Naive thymus-derived CD4-positive, alpha-beta T cell (primary cell): ENCODE data around the gene DPYSL4. TPM values are rescaled to one million over a fixed set of nuclear protein-coding genes. Genes with fewer than 3 reads are reported as not detected.

Experiments
- ATAC-seq: fragments of 150-1000 bp; cut with Tn5 transposase; 2 replicates; pipeline ENCODE4 v1.10.0; 2021; ENCODE audit warnings: mild to moderate bottlenecking, moderate library complexity
- CTCF ChIA-PET: fragments of 350-600 bp; sonication (Branson Sonifier 250); formaldehyde crosslinking; loops from one replicate; lab custom pipeline; 2021; ENCODE audit warnings: antibody characterized with exemption; lab: Charles Lee
- POLR2A ChIA-PET: fragments of 350-600 bp; sonication (Branson Sonifier 250); formaldehyde crosslinking; loops from one replicate; lab custom pipeline; 2021; ENCODE audit warnings: antibody characterized with exemption, inconsistent platforms; lab: Charles Lee
- DNase-seq, 9 donors: peaks; one replicate each; pipeline versions ENCODE4 v3.0.0 to v3.0.0-alpha.2; 2020 to 2022; ENCODE audit warnings: mixed read lengths in 1 of 9
- H3K27ac ChIP-seq: one replicate; pipeline ENCODE4 v1.7.0; 2013; ENCODE audit warnings: mild to moderate bottlenecking, low read depth, low read length, moderate library complexity
- H3K27me3 ChIP-seq, 2 donors: one replicate each; pipeline ENCODE4 v1.7.0; 2013; ENCODE audit warnings: low read length in 2 of 2, mild to moderate bottlenecking in 2 of 2, moderate library complexity in 2 of 2; ENCODE audit not compliant: control insufficient read depth in 2 of 2, insufficient read depth in 2 of 2
- H3K36me3 ChIP-seq, 3 experiments: 1 replicate in 2 of 3; 2 replicates in 1 of 3; pipeline ENCODE4 v1.7.0; 2013; ENCODE audit warnings: low read length in 3 of 3, mild to moderate bottlenecking in 3 of 3, moderate library complexity in 1 of 3; ENCODE audit not compliant: insufficient read depth in 3 of 3, control insufficient read depth in 2 of 3
- H3K4me1 ChIP-seq, 2 donors: one replicate each; pipeline ENCODE4 v1.7.0; 2013; ENCODE audit warnings: low read length in 2 of 2, mild to moderate bottlenecking in 2 of 2, moderate library complexity in 1 of 2; ENCODE audit not compliant: control insufficient read depth in 2 of 2, insufficient read depth in 2 of 2
- H3K4me3 ChIP-seq: 2 replicates; pipeline ENCODE4 v1.7.0; 2013; ENCODE audit warnings: mild to moderate bottlenecking, low read length
- H3K9me3 ChIP-seq, 3 experiments: 1 replicate in 2 of 3; 2 replicates in 1 of 3; pipeline ENCODE4 v1.7.0; 2013; ENCODE audit warnings: low read length in 3 of 3; ENCODE audit not compliant: control insufficient read depth in 2 of 3
- H3K27ac Mint-ChIP-seq, 9 donors: one replicate each; pipeline ENCODE4 v1.8.0; 2020 to 2022; ENCODE audit warnings: mixed read lengths in 9 of 9, mild to moderate bottlenecking in 8 of 9, moderate library complexity in 5 of 9, inconsistent platforms in 2 of 9
- H3K27me3 Mint-ChIP-seq, 5 donors: one replicate each; pipeline ENCODE4 v1.8.0; 2021 to 2022; ENCODE audit warnings: mixed read lengths in 5 of 5, mild to moderate bottlenecking in 1 of 5
- H3K36me3 Mint-ChIP-seq, 5 donors: one replicate each; pipeline ENCODE4 v1.8.0; 2020 to 2022; ENCODE audit warnings: mixed read lengths in 5 of 5, mild to moderate bottlenecking in 3 of 5, inconsistent platforms in 1 of 5
- H3K4me1 Mint-ChIP-seq, 7 donors: one replicate each; pipeline ENCODE4 v1.8.0; 2020 to 2022; ENCODE audit warnings: mixed read lengths in 7 of 7, mild to moderate bottlenecking in 3 of 7, inconsistent platforms in 1 of 7
- H3K4me3 Mint-ChIP-seq, 10 donors: one replicate each; pipeline ENCODE4 v1.8.0; 2020 to 2022; ENCODE audit warnings: mild to moderate bottlenecking in 10 of 10, mixed read lengths in 10 of 10, moderate library complexity in 6 of 10, inconsistent platforms in 2 of 10
- H3K9me3 Mint-ChIP-seq, 11 donors: one replicate each; pipeline ENCODE4 v1.8.0; 2020 to 2022; ENCODE audit warnings: mixed read lengths in 11 of 11, mild to moderate bottlenecking in 4 of 11, inconsistent platforms in 1 of 11, moderate library complexity in 1 of 11
- intact Hi-C, 2 donors: fragments of 100-400 bp; cut with micrococcal nuclease; formaldehyde crosslinking; loops; one replicate each; pipeline ENCODE4 v1.15.1; 2023
- polyA plus RNA-seq, 2 donors: library from polyadenylated mRNA; unstranded; fragments of 300-500 nt; fragmentation: Illumina TruSeq; gene quantifications; one replicate each; pipeline ENCODE4 v1.2.3, GENCODE V29; 2021
- total RNA-seq, 6 experiments: library from RNA in 5 of 6; stranded (reverse) in 5 of 6; gene quantifications; 1 replicate in 5 of 6; 2 replicates in 1 of 6; pipeline ENCODE4 v1.2.3 and lab custom pipeline; 2021 to 2026

DPYSL4 gene
- total and polyA plus RNA-seq, 7 experiments from 2014 or later = 0.35 to 60.0 (median 9.4) TPM

DNA sequence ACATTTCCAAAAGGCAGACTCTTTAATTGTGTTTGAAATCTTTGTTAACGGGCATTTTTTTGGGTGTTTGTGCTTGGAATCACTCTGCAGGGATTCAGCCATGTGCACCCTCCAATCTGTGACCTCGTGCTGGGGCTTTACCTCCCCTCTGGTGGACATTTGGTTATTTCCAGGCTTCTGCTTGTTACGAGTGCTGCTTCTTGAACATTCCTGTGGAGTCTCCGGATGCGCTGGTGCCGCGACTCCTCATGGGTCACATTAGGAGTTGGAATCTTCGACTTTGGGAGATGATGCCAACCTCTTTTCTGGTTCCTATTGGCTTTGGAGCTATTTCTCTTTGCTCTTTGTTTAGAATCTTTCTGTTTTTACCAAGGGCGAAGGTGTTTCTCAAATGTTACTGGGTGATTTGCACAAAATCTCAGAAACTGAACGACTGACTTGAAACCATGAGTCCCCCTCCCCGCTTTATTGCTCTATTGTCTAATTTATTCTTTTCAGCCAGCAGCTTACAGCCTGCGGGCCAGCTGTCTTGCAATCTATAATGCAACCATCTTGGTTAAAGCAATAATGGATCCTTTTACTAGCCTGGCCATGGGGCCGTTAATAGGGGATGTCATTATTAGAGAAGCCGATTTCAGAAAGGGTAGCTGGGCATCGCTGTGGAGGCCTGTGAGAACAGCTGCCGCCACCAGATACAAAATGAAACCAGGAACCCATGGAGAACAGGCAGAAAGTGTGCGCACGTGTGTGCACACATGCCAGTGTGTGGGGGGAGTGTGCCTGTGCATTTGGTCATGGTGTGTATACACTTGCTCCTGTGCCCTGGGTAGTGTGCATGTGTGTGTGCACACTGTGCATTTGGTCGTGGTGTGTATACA, 9.9 kb upstream of the DPYSL4 start:
- Histone ChIP-seq H3K4me3 (no peak overlapping the region), H3K27me3 (peaks cover 0 to 7% of the 10 kb centered on the region in 2 donors), H3K36me3 (no peaks in the 10 kb centered on the region), H3K27ac (no peak overlapping the region), H3K9me3 (no peaks in the 10 kb centered on the region), H3K4me1 (peaks cover 0 to 7% of the 10 kb centered on the region in 2 donors)
- ATAC-seq (peak; percentile 24), DNase-seq (no peak)
- ChIA-PET POLR2A (no interaction called here), CTCF (no interaction called here)
- Mint-ChIP-seq H3K36me3 (peaks cover 0 to 4% (median 0%) of the 10 kb centered on the region in 5 donors), H3K4me3 (no peak overlapping the region), H3K27me3 (peaks cover 5 to 35% (median 20%) of the 10 kb centered on the region in 5 donors), H3K4me1 (peaks cover 6 to 41% (median 17%) of the 10 kb centered on the region in 7 donors), H3K9me3 (peaks cover 0 to 14% (median 0%) of the 10 kb centered on the region in 11 donors), H3K27ac (no peak overlapping the region)
- intact Hi-C loops = no loop called here

DNA sequence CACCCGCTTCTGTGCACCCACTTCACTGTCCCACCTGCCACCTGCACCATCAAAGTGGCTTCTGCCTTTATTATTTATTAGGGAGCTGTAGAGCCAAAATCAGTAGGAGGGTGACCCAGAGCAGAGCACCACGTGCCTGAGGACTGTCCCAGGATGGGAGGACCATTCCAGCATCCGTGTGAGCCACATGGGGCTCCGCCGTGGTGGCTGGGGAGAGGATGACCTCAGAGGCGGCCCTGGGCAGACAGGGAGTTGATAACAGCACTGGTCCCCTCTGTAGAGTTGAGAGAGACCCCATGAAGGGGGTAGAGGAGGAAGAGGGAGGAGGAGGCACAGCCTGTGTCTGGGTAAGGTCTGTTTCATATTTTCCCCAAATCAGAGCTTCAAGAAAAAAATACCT, 8.7 kb upstream of the DPYSL4 start:
- ChIA-PET POLR2A (no interaction called here), CTCF (no interaction called here)
- peaks cover 0 to 7% of the 10 kb centered on the region in 2 donors for H3K4me1 ChIP-seq
- no peak overlapping the region for H3K4me3 ChIP-seq
- intact Hi-C loops = no loop called here
- ATAC-seq (no peak), DNase-seq (no peak)
- H3K27ac ChIP-seq = no peak overlapping the region
- Mint-ChIP-seq H3K36me3 (peaks cover 0 to 4% (median 0%) of the 10 kb centered on the region in 5 donors), H3K4me1 (peaks cover 6 to 36% (median 17%) of the 10 kb centered on the region in 7 donors), H3K4me3 (no peak overlapping the region), H3K9me3 (peaks cover 0 to 14% (median 0%) of the 10 kb centered on the region in 11 donors), H3K27ac (no peak overlapping the region), H3K27me3 (peaks cover 5 to 36% (median 20%) of the 10 kb centered on the region in 5 donors)
- H3K27me3 ChIP-seq = peaks cover 0 to 7% of the 10 kb centered on the region in 2 donors
- H3K9me3 ChIP-seq = no peaks in the 10 kb centered on the region
- no peaks in the 10 kb centered on the region for H3K36me3 ChIP-seq

DNA sequence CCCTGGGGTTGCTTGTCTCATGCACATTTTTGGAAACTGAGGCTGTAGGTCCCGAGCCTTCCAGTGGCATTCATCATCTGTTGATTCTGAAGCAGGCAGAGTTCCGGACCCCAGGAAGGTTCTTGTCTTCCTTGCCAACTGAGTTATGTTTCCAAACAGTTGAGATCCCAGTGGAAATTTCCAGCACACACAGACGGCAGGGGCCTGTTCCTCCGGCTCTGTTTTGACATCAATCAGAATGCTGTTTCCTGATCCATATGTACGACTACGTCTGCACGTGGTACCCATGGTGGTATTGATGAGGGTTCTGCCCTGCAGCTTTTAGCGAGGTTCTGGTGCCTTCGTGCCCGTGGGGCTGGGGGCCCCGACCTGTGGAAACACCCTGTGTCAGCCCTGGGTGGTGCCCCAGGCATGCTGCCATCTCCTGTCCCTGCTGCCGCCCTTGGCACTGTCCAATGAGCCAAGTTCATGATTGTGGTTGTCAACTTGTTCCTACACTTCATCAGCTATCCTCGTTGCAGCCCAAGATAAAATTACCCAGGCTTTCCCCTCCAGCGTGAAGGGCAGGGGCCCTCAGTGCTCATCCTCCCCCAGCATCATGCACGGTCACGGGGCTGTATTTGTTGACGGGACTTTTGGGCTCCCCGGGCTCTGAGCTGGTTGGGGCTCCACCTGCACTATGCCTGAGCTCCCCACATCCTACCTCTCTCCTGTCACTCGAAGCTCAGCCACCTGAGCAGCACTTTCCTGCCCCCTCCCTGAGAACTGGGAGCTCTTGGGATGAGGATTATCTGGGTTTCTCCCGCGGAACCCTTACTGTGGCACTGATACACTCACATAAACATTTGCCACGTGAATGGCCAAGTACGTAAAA, 7.8 kb upstream of the DPYSL4 start:
- Mint-ChIP-seq H3K27ac (no peak overlapping the region), H3K4me1 (peaks cover 0 to 32% (median 12%) of the 10 kb centered on the region in 7 donors), H3K27me3 (peaks cover 5 to 40% (median 20%) of the 10 kb centered on the region in 5 donors), H3K9me3 (peaks cover 0 to 7% (median 0%) of the 10 kb centered on the region in 11 donors), H3K36me3 (no peaks in the 10 kb centered on the region), H3K4me3 (no peak overlapping the region)
- no peak for DNase-seq
- no peak overlapping the region for H3K27ac ChIP-seq
- H3K9me3 ChIP-seq = no peaks in the 10 kb centered on the region
- CTCF ChIA-PET = no interaction called here
- intact Hi-C loops = no loop called here
- POLR2A ChIA-PET = no interaction called here
- H3K36me3 ChIP-seq = no peaks in the 10 kb centered on the region
- H3K27me3 ChIP-seq = peaks cover 0 to 7% of the 10 kb centered on the region in 2 donors
- H3K4me1 ChIP-seq = peaks cover 0 to 7% of the 10 kb centered on the region in 2 donors
- ATAC-seq = no peak
- H3K4me3 ChIP-seq = no peak overlapping the region

DNA sequence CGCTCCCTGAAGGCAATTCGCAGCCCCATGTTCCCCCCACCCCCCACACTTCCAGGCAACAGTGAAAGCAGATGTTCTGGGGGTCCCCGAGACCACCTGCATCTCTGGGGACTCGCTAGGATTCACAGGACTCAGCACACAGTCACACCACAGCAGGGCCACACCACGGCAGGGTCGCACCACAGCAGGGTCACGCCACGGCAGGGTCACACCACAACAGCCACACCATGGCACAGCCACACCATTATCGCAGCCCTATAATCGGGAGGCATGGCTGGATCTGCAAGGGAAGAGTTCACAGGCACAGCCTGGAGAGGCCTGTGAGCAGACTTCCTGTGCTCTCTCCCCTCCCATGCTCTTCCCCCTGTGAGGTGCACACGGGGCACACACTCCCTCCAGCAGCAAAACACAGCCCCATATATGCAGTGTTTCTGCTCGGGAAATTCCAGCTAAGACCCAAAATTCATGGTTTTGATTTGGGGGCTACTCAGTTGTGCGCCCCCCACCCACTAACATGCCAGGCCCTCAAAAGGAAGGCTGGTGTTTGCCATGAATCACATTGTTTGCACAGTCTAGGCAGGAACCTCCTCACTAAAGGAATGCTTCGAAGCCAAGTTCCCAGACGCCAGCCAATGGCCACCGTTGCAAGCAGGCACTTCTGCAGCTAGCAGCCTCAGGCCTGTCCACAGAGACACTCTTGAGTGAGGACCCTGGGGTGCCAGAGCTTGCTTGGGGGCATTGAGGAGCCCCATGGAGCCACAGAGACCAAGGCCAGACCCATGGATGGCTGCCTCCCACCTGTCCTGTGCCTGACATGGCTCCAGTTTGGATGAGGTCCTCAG, 7.0 kb upstream of the DPYSL4 start:
- no peak overlapping the region for H3K27ac ChIP-seq
- ChIA-PET POLR2A (no interaction called here), CTCF (no interaction called here)
- ATAC-seq (no peak), DNase-seq (no peak)
- Mint-ChIP-seq H3K36me3 (no peaks in the 10 kb centered on the region), H3K27ac (no peak overlapping the region), H3K4me1 (peaks cover 2 to 31% (median 7%) of the 10 kb centered on the region in 7 donors), H3K27me3 (peaks cover 5 to 41% (median 25%) of the 10 kb centered on the region in 5 donors), H3K9me3 (peaks cover 0 to 2% (median 0%) of the 10 kb centered on the region in 11 donors), H3K4me3 (no peak overlapping the region)
- H3K9me3 ChIP-seq = no peaks in the 10 kb centered on the region
- H3K4me3 ChIP-seq = no peak overlapping the region
- no peaks in the 10 kb centered on the region for H3K36me3 ChIP-seq
- H3K4me1 ChIP-seq = peaks cover 0 to 7% of the 10 kb centered on the region in 2 donors
- H3K27me3 ChIP-seq = peaks cover 0 to 7% of the 10 kb centered on the region in 2 donors
- intact Hi-C loops = loop anchor here in 1 of 2 donors (10.0 kb wide), 1 partner anchor 355 kb away; the partner anchor contains the start of gene INPP5A

DNA sequence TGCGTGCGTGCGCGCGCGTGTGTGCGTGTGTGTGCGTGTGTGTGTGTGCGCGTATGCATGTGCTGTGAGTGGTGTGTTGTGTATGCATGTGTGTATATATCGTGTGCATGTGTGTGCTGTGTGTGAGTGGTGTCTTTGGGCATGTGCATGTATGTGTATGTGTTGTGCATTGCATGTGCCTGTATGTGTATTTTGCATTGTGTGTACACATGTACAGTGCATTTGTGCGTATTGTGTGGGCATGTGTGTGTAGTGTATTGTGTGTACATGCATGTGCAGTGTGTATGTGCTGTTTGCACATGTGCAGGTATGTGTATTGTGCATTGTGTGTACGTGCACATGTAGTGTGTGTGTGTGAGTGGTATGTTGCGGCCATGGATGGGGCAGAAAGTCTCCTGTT, 6.0 kb upstream of the DPYSL4 start:
- peaks cover 0 to 39% (median 27%) of the 10 kb centered on the region in 5 donors for H3K27me3 Mint-ChIP-seq
- H3K27ac Mint-ChIP-seq = no peak overlapping the region
- no peaks in the 10 kb centered on the region for H3K36me3 Mint-ChIP-seq
- Histone ChIP-seq H3K27me3 (peaks cover 0 to 7% of the 10 kb centered on the region in 2 donors), H3K27ac (no peak overlapping the region), H3K4me3 (no peak overlapping the region), H3K9me3 (no peaks in the 10 kb centered on the region), H3K36me3 (no peaks in the 10 kb centered on the region), H3K4me1 (peaks cover 0 to 13% of the 10 kb centered on the region in 2 donors)
- intact Hi-C loops = loop anchor here in 1 of 2 donors (10.0 kb wide), 1 partner anchor 354 kb away; the partner anchor contains the start of gene INPP5A
- H3K9me3 Mint-ChIP-seq = peaks cover 0 to 2% (median 0%) of the 10 kb centered on the region in 11 donors
- ChIA-PET POLR2A (no interaction called here), CTCF (no interaction called here)
- peaks cover 5 to 34% (median 9%) of the 10 kb centered on the region in 7 donors for H3K4me1 Mint-ChIP-seq
- no peak for ATAC-seq
- DNase-seq = no peak
- H3K4me3 Mint-ChIP-seq = no peak overlapping the region
